HG03060 (cell line): ENCODE measurements around the gene TAS2R38.
"Not testable (repeated sequence)": the region's sequence is repeated elsewhere in the genome, so short reads cannot be mapped to it uniquely, and the experiment has no call there.

Source experiments
- ATAC-seq: cut with Tn5 transposase; IDR thresholded peaks from one replicate; pipeline ENCODE4 v1.9.1; 2021; ENCODE audit warnings: low read depth, moderate number of reproducible peaks; ENCODE audit not compliant: unreplicated experiment

The TAS2R38 gene

DNA sequence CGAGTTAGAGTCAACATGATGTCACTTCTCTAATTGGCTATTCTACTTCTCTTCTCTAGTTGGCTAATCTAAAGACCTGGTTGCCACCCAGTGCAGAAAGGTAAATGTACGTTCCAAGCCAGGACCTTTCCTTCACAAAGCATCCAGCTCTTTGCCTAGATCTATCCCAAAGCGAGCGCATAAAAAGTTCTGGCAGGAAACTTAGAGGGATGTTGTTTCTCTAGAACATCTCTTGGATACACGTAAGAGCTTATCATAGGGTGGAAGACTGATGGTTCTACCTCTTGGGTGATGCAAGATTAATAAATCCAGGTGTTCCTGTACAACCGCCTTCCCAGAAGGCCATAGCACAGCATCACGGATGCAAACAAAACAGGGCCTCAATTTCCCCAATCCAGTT, at the start of gene TAS2R38:
Gene TAS2R38 (minus strand): TSS at position 101 of the 400 bp plus-strand sequence. CDS start 84 bp downstream, at position 17.
- no peak for ATAC-seq

DNA sequence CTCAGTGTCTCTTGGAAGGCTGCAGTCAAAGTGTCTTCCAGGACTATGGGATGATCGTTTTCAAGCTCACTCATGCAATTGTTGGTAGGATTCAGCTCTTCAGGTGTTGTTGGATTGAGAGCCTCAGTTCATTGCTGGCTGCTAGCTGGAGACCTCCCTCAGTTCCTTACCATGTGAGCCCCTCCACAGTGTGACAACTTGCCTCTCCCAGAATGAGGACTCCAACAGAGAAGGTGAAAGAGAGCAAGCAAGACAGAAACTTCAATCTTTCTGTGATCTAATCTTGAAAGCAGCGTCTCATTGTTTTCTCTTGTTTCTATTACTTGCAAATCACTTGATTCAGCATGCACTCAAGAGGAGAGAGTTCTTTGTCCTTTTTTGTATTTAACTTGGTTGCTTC, 44.6 kb upstream of the TAS2R38 start:
- no peak for ATAC-seq

- no peak for ATAC-seq
Measured at GRCh38 chr7:142017451-142017850, 43.9 kb upstream of the TAS2R38 start.

- ATAC-seq = no peak
Measured at GRCh38 chr7:142012825-142013511, 39.4 kb upstream of the TAS2R38 start.

GRCh38 chr7:142010952-142011548, 37.5 kb upstream of the TAS2R38 start:
- no peak for ATAC-seq

DNA sequence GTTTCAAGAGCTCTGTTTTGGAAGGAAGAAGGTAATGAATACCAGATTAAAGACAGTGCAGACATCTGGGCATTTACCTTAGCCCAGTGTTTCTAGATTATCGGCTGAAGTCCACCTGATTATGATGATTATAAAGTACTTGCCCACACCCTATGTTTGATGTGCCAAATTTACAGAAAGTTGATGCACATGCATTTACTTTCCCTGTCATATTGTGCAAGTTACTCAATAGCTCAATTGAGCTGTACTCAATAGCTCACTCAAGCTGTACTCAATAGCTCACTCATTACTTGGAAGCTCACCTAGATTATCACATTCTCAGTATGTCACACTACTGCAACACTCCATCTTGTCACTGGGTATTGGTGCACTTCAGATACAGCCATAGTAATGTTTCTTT, 35.6 kb upstream of the TAS2R38 start:
- ATAC-seq = no peak

- no peak for ATAC-seq
Measured at GRCh38 chr7:142006577-142006976, 33.0 kb upstream of the TAS2R38 start.

GRCh38 chr7:142002179-142002578, 28.6 kb upstream of the TAS2R38 start:
- ATAC-seq = no peak

DNA sequence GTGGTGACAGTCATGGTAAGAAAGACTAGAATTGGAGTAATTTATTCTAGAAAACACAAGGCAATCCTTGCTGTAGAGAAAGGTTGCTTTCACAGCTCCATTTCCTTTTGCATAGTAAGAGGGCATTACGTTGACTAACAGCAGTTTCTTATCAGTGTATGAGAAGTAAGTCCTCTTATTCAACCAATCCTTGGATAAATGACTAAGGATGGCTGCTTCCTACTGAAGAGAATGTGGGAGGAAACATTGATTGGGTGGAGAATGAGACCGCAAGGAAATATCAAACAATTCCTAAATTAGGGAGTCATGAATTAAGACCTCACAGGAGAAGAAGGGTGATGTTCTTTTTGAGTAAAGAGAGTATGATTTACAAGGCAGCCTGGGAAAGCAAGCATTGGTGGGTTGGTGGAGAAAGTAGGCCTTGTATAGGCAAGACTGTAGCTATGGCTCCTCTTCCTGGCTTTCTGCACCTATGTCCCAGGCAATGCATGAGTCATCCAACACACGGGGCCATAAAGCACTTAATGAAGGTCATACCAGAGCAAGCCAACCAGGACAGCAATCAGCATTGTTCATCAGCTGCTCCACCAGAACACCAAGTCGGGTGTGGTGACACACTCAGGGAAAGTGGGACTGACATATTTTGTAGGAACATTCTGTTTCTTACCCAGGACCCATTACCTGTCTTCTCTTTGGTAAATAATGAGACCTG, 27.7 kb upstream of the TAS2R38 start:
- no peak for ATAC-seq

- ATAC-seq = no peak
Measured at GRCh38 chr7:142000244-142000643, 26.7 kb upstream of the TAS2R38 start.

- no peak for ATAC-seq
Measured at GRCh38 chr7:141999058-141999623, 25.6 kb upstream of the TAS2R38 start.

- no peak for ATAC-seq
Measured at GRCh38 chr7:141993354-141993753, 19.8 kb upstream of the TAS2R38 start.

DNA sequence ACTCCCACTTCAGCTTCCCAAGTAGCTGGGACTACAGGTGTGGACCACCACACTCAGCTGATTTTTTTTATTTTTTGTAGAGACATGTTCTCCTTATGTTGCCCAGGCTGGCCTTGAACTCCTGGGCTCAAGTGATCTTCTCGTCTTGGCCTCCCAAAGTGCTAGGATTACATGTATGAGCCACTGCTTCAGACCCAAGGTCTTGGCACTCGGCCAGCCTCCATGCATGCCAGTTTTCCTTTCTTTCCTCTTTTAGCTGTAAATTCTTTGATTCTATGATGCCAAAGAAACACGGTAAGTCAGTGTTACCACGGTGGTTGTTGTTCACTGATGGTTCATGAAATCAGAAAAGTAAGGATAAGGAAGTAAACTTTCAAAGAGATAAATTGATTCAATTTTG, 19.1 kb upstream of the TAS2R38 start:
- no peak for ATAC-seq

DNA sequence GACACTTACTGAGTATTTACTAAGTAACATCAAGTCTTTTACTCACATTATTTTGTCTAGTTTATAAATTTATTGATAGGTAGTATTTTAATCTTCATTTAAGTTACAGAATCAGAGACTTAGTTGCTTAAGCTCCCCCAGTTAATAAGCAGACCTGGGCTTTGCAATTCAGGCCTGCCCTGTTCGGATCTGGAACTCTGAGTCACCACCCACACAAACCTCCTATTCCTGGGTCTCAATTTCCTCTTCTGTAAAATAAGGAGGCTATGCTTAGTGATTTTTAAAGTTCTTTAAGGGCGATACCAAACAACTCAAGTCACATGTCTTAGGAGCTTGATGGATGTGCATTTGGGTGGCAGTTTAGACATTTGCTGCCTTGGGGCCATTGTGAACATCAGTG, 18.6 kb upstream of the TAS2R38 start:
- ATAC-seq = no peak

- no peak for ATAC-seq
Measured at GRCh38 chr7:141991140-141991539, 17.6 kb upstream of the TAS2R38 start.

- no peak for ATAC-seq
Measured at GRCh38 chr7:141990011-141990725, 16.6 kb upstream of the TAS2R38 start.

GRCh38 chr7:141987803-141988202, 14.2 kb upstream of the TAS2R38 start:
- not testable (repeated sequence) for ATAC-seq

DNA sequence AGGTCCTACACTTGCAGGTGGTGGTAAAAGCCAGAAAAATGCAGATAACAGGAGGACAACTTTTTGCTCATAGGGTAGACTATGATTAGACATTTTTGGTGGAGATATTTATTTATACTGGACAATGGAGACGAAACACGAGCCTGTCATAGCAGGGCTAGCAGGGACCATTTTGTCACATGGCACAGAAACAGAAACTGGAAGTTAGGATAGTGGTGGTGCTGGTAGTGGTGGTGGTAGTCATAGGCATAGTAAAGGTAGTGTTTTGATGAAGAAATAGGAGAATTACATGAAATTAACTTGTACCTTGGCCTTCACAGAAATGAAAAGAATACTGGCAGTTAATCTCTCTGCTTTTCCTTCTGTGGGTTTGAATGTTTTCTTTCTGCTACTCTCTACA, 13.3 kb upstream of the TAS2R38 start:
- no peak for ATAC-seq

GRCh38 chr7:141985926-141986325, 12.4 kb upstream of the TAS2R38 start:
- ATAC-seq = not testable (repeated sequence)

DNA sequence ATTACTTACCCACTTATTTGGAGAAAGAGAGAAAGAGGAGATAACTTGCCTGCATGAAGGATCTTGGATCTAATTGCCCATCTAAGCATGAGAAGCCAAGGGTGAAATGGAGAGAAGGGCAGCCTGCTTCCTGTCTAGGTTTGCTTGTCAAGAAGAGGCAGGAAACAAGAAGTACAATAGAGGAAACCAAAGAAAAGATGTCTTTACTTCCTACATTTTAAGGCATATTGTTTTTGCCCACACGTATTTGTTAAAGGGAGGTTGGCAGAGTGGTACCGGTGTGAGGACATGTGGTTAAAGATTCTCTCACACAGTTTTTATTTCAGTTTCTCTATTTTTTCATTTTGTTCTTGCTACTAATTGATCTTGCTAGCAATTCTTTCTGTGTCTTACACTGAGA, 6.0 kb upstream of the TAS2R38 start:
- no peak for ATAC-seq

DNA sequence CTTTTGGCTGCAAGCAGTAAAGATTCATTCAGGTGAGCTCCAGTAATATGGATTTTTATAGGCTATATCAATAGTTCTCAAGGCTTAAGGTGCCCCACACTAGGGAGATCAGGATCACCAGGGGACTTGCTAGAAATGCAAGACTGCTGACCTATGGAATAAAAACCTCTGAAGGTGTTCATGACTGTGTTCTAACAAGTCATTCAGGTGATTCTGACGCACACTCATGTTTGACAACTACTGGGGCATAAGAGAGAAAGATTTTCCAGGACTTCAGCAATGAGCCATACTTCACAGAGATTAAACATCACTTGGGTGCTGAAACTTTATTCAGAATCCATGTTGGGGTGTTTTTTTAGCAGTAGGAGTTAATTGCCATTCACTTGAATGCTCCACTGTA, 4.8 kb upstream of the TAS2R38 start:
- ATAC-seq = no peak
